Neural cell (in vitro differentiated cells): ENCODE results near the gene ANO1.

Experiments
- CTCF ChIP-seq: fragments of 450-650 bp; IDR thresholded peaks from 2 replicates; pipeline ENCODE4 v1.5.1; 2014; ENCODE audit warnings: antibody characterized with exemption, mild to moderate bottlenecking, moderate library complexity; ENCODE audit not compliant: poor library complexity, severe bottlenecking
- EZH2 ChIP-seq: fragments of 200-600, 300-800 bp; shearing (Covaris generic), sonication (generic); IDR thresholded peaks from 2 replicates; pipeline ENCODE4 v1.6.1; 2014; ENCODE audit warnings: antibody characterized with exemption, low read length, borderline replicate concordance, mild to moderate bottlenecking; ENCODE audit not compliant: insufficient read depth, poor library complexity, severe bottlenecking
- RAD21 ChIP-seq: fragments of 450-650 bp; conservative IDR thresholded peaks from 2 replicates; pipeline ENCODE4 v1.6.1; 2014; ENCODE audit warnings: antibody characterized with exemption, mild to moderate bottlenecking, moderate library complexity
- SMC3 ChIP-seq: fragments of 450-650 bp; conservative IDR thresholded peaks from 2 replicates; pipeline ENCODE4 v1.6.1; 2014; ENCODE audit warnings: antibody characterized with exemption, mild to moderate bottlenecking, moderate library complexity; ENCODE audit not compliant: poor library complexity
- TF ChIP-seq, protein P1 (sequence below): IDR thresholded peaks from 2 replicates; pipeline ENCODE4 v1.6.1; 2012; ENCODE audit warnings: borderline replicate concordance

DNA sequence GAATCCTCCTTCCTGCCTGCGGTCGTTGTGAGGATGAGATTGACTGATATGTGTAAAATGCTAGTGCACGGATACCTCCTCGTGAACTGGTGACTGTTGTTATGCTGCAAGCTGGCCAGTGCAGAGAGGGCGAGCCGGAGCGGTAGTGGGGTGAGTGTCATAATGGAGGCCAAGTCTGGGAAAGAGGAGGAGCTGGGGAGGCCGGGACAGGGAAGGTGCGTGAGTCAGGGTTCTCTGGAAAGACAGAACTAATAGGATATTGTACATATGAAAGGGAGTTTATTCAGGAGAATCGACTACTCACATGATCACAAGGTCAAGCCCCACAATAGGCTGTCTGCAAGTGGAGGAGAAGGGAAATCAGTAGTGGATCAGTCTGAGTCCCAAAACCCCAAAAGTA is 68.2 kb downstream of the ANO1 start:
- TF ChIP-seq EZH2 = no peak
- no peak for TF ChIP-seq RAD21
- TF ChIP-seq, protein P1, sequence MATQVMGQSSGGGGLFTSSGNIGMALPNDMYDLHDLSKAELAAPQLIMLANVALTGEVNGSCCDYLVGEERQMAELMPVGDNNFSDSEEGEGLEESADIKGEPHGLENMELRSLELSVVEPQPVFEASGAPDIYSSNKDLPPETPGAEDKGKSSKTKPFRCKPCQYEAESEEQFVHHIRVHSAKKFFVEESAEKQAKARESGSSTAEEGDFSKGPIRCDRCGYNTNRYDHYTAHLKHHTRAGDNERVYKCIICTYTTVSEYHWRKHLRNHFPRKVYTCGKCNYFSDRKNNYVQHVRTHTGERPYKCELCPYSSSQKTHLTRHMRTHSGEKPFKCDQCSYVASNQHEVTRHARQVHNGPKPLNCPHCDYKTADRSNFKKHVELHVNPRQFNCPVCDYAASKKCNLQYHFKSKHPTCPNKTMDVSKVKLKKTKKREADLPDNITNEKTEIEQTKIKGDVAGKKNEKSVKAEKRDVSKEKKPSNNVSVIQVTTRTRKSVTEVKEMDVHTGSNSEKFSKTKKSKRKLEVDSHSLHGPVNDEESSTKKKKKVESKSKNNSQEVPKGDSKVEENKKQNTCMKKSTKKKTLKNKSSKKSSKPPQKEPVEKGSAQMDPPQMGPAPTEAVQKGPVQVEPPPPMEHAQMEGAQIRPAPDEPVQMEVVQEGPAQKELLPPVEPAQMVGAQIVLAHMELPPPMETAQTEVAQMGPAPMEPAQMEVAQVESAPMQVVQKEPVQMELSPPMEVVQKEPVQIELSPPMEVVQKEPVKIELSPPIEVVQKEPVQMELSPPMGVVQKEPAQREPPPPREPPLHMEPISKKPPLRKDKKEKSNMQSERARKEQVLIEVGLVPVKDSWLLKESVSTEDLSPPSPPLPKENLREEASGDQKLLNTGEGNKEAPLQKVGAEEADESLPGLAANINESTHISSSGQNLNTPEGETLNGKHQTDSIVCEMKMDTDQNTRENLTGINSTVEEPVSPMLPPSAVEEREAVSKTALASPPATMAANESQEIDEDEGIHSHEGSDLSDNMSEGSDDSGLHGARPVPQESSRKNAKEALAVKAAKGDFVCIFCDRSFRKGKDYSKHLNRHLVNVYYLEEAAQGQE = no peak
- TF ChIP-seq CTCF = no peak
- TF ChIP-seq SMC3 = no peak
